GM12878 (cell line): ENCODE results near the gene POLA2. TPM values are rescaled to one million over a fixed set of nuclear protein-coding genes. Genes with fewer than 3 reads are reported as not detected.

Experiments
- ATAC-seq: fragments of 200-7000 bp; cut with Tn5 transposase; 3 replicates; pipeline ENCODE4 v1.9.1; 2020; ENCODE audit warnings: mild to moderate bottlenecking, moderate library complexity
- BruUV-seq: library from RNA; stranded (reverse); fragments of 400-500 nt; replicated peaks from 2 replicates; lab custom pipeline; 2021; lab: Mats Ljungman, UMichigan
- CTCF ChIA-PET: fragments of 300-600 bp; sonication (Branson Sonifier 250); formaldehyde crosslinking; extraction: SDS; loops from one replicate; lab custom pipeline; 2021; ENCODE audit warnings: inconsistent platforms; lab: Yijun Ruan, JAX
- POLR2A ChIA-PET: fragments of 350-600 bp; formaldehyde crosslinking; extraction: SDS; loops from one replicate; lab custom pipeline; 2021; ENCODE audit warnings: inconsistent platforms; lab: Charles Lee
- RAD21 ChIA-PET: fragments of 300-600 bp; sonication (Branson Sonifier 250); formaldehyde crosslinking; loops from one replicate; lab custom pipeline; 2023; ENCODE audit warnings: antibody characterized with exemption; ENCODE audit not compliant: unreplicated experiment; lab: Charles Lee
- SMC1A ChIA-PET: fragments of 300-600 bp; sonication (Branson Sonifier 250); formaldehyde crosslinking; loops from one replicate; lab custom pipeline; 2023; ENCODE audit not compliant: unreplicated experiment, uncharacterized antibody; lab: Charles Lee
- DNase-seq: peaks from one replicate; pipeline ENCODE4 v3.0.0-alpha.2; 2011; ENCODE audit warnings: low read depth, low spot score
- FAIRE-seq: peaks from 3 replicates; lab custom pipeline; 2011; peaks lifted over from hg19 to GRCh38; lab: Jason Lieb, UNC
- H2AFZ ChIP-seq: 2 replicates; pipeline ENCODE4 v1.6.0; 2011; ENCODE audit warnings: low read depth, low read length, control low read depth; ENCODE audit not compliant: control insufficient read depth
- H3K27ac ChIP-seq: 2 replicates; pipeline ENCODE4 v1.5.1; 2011; ENCODE audit warnings: control low read depth; ENCODE audit not compliant: control insufficient read depth, insufficient read depth
- H3K27me3 ChIP-seq, 2 experiments: replicated peaks in 1 of 2; 2 replicates each; pipeline versions ENCODE4 v1.6.0 to v1.6.1; 2011; ENCODE audit warnings: low read length in 1 of 2; ENCODE audit not compliant: control insufficient read depth in 2 of 2, insufficient read depth in 2 of 2
- H3K36me3 ChIP-seq, 2 experiments: 2 replicates each; pipeline ENCODE4 v1.5.1; 2011; ENCODE audit warnings: low read length in 1 of 2; ENCODE audit not compliant: control insufficient read depth in 2 of 2, insufficient read depth in 2 of 2
- H3K4me1 ChIP-seq: 2 replicates; pipeline ENCODE4 v1.6.1; 2011; ENCODE audit warnings: mild to moderate bottlenecking, low read length, moderate library complexity, mixed read lengths; ENCODE audit not compliant: control insufficient read depth, insufficient read depth
- H3K4me2 ChIP-seq: 2 replicates; pipeline ENCODE4 v1.6.0; 2011; ENCODE audit warnings: control low read depth; ENCODE audit not compliant: control insufficient read depth, insufficient read depth
- H3K4me3 ChIP-seq: fragments of 200-600 bp; sonication (generic); 2 replicates; pipeline ENCODE4 v1.5.1; 2016
- H3K79me2 ChIP-seq: 2 replicates; pipeline ENCODE4 v1.6.0; 2011; ENCODE audit warnings: low read length; ENCODE audit not compliant: control insufficient read depth, insufficient read depth
- H3K9ac ChIP-seq: 2 replicates; pipeline ENCODE4 v1.8.0; 2011; ENCODE audit warnings: low read length, control low read depth, mixed read lengths; ENCODE audit not compliant: control insufficient read depth, insufficient read depth
- H3K9me3 ChIP-seq: replicated peaks from 3 replicates; pipeline ENCODE4 v1.5.1; 2011; ENCODE audit warnings: mild to moderate bottlenecking, low read length; ENCODE audit not compliant: control insufficient read depth, insufficient read depth
- H4K20me1 ChIP-seq: 2 replicates; pipeline ENCODE4 v1.6.0; 2011; ENCODE audit not compliant: control insufficient read depth, insufficient read depth
- CHD2 ChIP-seq: IDR thresholded peaks from 2 replicates; pipeline ENCODE4 v1.6.1; 2011; ENCODE audit warnings: low read depth, low read length, improper control_type of control experiment, borderline replicate concordance
- EP300 ChIP-seq, 2 experiments: fragments of 150-350 bp in 1 of 2; IDR thresholded peaks; 2 replicates each; pipeline ENCODE4 v1.6.1; 2011 to 2012; ENCODE audit warnings: low read depth in 2 of 2, low read length in 2 of 2, borderline replicate concordance in 1 of 2, improper control_type of control experiment in 1 of 2, inconsistent platforms in 1 of 2; ENCODE audit not compliant: control insufficient read depth in 1 of 2
- FOS ChIP-seq: IDR thresholded peaks from 3 replicates; pipeline ENCODE4 v1.6.1; 2011; ENCODE audit warnings: borderline replicate concordance; ENCODE audit not compliant: insufficient read length; ENCODE audit errors: extremely low read depth
- IKZF1 ChIP-seq: fragments of 450-650 bp; conservative IDR thresholded peaks from 2 replicates; pipeline ENCODE4 v1.6.1; 2017; ENCODE audit warnings: antibody characterized with exemption, mild to moderate bottlenecking
- JUNB ChIP-seq: IDR thresholded peaks from 2 replicates; pipeline ENCODE4 v1.6.1; 2016; ENCODE audit warnings: antibody characterized with exemption, mild to moderate bottlenecking
- MEF2B ChIP-seq: fragments of 450-650 bp; IDR thresholded peaks from 2 replicates; pipeline ENCODE4 v1.6.1; 2018; ENCODE audit warnings: mild to moderate bottlenecking, moderate library complexity; ENCODE audit not compliant: partially characterized antibody, poor library complexity, severe bottlenecking
- PML ChIP-seq: IDR thresholded peaks from 2 replicates; pipeline ENCODE4 v1.6.1; 2012; ENCODE audit warnings: low read length, inconsistent platforms
- RUNX3 ChIP-seq: IDR thresholded peaks from 2 replicates; pipeline ENCODE4 v1.6.1; 2012; ENCODE audit warnings: low read length, inconsistent platforms
- ZNF384 ChIP-seq: IDR thresholded peaks from 2 replicates; pipeline ENCODE4 v1.6.1; 2012; ENCODE audit warnings: low read depth, mild to moderate bottlenecking, low read length, improper control_type of control experiment, borderline replicate concordance
- WGBS: methylation state at CpG from one replicate; pipeline ENCODE4 v1.1.6; 2016; ENCODE audit warnings: low lambda C conversion rate; ENCODE audit not compliant: insufficient replicate concordance, insufficient coverage; ENCODE audit errors: missing lambda C conversion rate; 5-methylcytosine and 5-hydroxymethylcytosine counted together
- in situ Hi-C: fragments of 300-500 bp; cut with MboI; formaldehyde crosslinking; loops from 9 replicates; pipeline ENCODE4 v1.14.3; 2018; ENCODE audit warnings: mixed read lengths
- intact Hi-C: fragments of 100-400 bp; cut with micrococcal nuclease; formaldehyde crosslinking; loops from one replicate; pipeline ENCODE4 v1.14.2; 2022; ENCODE audit not compliant: unreplicated experiment
- polyA plus RNA-seq, 11 experiments: library from polyadenylated mRNA; depleted of rRNA in 4 of 11; unstranded in 6 of 11; stranded (reverse) in 5 of 11; fragments of >200 nt; fragmentation: Nextera tagmentation in 4 of 11; fragmentation: Illumina TruSeq in 1 of 11; extraction: Ambion mirVana in 4 of 11; extraction: Trizol in 1 of 11; gene quantifications; 1 replicate in 1 of 11; 2 replicates in 10 of 11; pipeline versions ENCODE4 v1.2.1 to v1.2.3, GENCODE V29; 2011 to 2016; ENCODE audit warnings: inconsistent platforms in 2 of 11, missing spikeins in 2 of 11, low read depth in 1 of 11
- total RNA-seq, 4 experiments: library from RNA; depleted of rRNA in 3 of 4; stranded (reverse); fragments of >200 nt in 3 of 4; fragmentation: Illumina TruSeq in 1 of 4; extraction: Trizol in 1 of 4; gene quantifications; 2 replicates each; pipeline versions ENCODE4 v1.2.1 to v1.2.3, GENCODE V29; 2013 to 2021
- TF ChIP-seq, protein P1 (sequence below): fragments of 450-650 bp; IDR thresholded peaks from 2 replicates; pipeline ENCODE4 v1.6.1; 2017; ENCODE audit warnings: antibody characterized with exemption, mild to moderate bottlenecking, moderate library complexity
- TF ChIP-seq, protein P2 (sequence below): IDR thresholded peaks from 2 replicates; pipeline ENCODE4 v1.6.1; 2012; ENCODE audit warnings: low read depth, low read length, improper control_type of control experiment
- TF ChIP-seq, protein P3 (sequence below): fragments of 150-350 bp; IDR thresholded peaks from 2 replicates; pipeline ENCODE4 v1.6.1; 2016; ENCODE audit warnings: low read depth, low read length

Gene POLA2
- total and polyA plus RNA-seq, 10 of the 15 experiments (the other 5 are each of a cell fraction or from before 2014, with no cell fraction given), result 4.2 to 121 (median 56.2) TPM

DNA sequence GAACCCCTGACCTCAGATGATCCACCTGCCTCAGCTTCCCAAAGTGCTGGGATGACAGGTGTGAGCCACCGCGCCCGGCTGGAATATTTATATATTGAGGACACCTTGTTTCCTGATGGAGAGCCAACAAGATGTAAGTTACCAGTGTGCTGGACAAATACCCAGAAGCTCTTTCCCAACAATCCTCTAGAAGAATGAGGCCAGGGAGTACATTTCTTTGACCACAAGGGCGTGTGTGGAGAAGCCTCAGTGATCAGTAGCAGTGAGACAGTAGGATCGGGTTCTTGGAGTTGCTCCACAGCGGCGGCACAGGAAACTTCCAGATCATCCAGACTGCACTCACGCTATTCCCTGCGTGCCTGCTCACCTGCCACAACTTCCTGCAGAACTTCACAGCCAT, 10.3 kb upstream of the POLA2 start (continued):
- TF ChIP-seq, protein P1, sequence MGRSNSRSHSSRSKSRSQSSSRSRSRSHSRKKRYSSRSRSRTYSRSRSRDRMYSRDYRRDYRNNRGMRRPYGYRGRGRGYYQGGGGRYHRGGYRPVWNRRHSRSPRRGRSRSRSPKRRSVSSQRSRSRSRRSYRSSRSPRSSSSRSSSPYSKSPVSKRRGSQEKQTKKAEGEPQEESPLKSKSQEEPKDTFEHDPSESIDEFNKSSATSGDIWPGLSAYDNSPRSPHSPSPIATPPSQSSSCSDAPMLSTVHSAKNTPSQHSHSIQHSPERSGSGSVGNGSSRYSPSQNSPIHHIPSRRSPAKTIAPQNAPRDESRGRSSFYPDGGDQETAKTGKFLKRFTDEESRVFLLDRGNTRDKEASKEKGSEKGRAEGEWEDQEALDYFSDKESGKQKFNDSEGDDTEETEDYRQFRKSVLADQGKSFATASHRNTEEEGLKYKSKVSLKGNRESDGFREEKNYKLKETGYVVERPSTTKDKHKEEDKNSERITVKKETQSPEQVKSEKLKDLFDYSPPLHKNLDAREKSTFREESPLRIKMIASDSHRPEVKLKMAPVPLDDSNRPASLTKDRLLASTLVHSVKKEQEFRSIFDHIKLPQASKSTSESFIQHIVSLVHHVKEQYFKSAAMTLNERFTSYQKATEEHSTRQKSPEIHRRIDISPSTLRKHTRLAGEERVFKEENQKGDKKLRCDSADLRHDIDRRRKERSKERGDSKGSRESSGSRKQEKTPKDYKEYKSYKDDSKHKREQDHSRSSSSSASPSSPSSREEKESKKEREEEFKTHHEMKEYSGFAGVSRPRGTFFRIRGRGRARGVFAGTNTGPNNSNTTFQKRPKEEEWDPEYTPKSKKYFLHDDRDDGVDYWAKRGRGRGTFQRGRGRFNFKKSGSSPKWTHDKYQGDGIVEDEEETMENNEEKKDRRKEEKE, result no peak
- no peak for TF ChIP-seq IKZF1
- TF ChIP-seq CHD2, result no peak
- no peak for TF ChIP-seq JUNB
- no peak for TF ChIP-seq EP300 (IDR thresholded peaks at IDR 0.05; ENCODE audit: borderline replicate concordance in 1 of 2, control insufficient read depth in 1 of 2, low read depth in 2 of 2, low read length in 2 of 2)
- TF ChIP-seq, protein P2, sequence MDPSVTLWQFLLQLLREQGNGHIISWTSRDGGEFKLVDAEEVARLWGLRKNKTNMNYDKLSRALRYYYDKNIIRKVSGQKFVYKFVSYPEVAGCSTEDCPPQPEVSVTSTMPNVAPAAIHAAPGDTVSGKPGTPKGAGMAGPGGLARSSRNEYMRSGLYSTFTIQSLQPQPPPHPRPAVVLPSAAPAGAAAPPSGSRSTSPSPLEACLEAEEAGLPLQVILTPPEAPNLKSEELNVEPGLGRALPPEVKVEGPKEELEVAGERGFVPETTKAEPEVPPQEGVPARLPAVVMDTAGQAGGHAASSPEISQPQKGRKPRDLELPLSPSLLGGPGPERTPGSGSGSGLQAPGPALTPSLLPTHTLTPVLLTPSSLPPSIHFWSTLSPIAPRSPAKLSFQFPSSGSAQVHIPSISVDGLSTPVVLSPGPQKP, result no peak

DNA sequence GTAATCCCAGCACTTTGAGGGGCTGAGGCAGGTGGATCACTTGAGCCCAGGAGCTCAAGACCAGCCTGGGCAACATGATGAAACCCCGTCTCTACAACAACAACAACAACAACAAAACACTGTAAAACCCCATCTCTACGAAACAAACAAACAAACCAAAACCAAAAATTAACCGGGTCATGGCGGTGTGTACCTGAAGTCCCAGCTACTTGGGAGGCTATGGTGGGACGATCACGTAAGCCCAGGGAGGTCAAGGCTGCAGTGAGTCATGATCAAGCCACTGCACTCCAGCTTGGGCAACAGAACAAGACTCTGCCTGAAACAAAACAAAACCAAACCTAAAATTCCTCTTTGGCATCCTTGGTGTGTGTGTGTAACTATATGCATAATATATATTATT, 7.0 kb upstream of the POLA2 start:
- Histone ChIP-seq H3K9ac (no peak overlapping the region), H3K27ac (no peak overlapping the region), H3K4me3 (no peak overlapping the region), H3K79me2 (no peaks in the 10 kb centered on the region), H3K27me3 (no peaks in the 10 kb centered on the region), H3K36me3 (no peaks in the 10 kb centered on the region), H3K4me1 (no peaks in the 10 kb centered on the region), H3K9me3 (no peaks in the 10 kb centered on the region), H2AFZ (no peak overlapping the region), H4K20me1 (no peaks in the 10 kb centered on the region), H3K4me2 (no peak overlapping the region)
- no TSS peak for BruUV-seq
- POLR2A ChIA-PET, result no interaction called here
- CTCF ChIA-PET, result interaction anchor here (0.6 to 2.4 kb wide), 8 partner anchors 21 to 406 kb away, joined by 3 to 6 read pairs (median 4); partner anchors contain the start of gene CDC42EP2
- in situ Hi-C loops (no loop called here), intact Hi-C loops (loop anchor here (10.0 kb wide), 4 partner anchors 50 to 410 kb away; partner anchors contain the start of genes ARL2, CDC42BPG and SYVN1)
- DNase-seq, result no peak
- FAIRE-seq, result no peak
- RAD21 ChIA-PET, result no interaction called here
- SMC1A ChIA-PET, result no interaction called here
- no peak for ATAC-seq
- 48% methylated on average over 6 of the region's 6 CpGs for WGBS
- no peak for TF ChIP-seq MEF2B
- no peak for TF ChIP-seq PML
- TF ChIP-seq ZNF384, result no peak
- TF ChIP-seq, protein P3, sequence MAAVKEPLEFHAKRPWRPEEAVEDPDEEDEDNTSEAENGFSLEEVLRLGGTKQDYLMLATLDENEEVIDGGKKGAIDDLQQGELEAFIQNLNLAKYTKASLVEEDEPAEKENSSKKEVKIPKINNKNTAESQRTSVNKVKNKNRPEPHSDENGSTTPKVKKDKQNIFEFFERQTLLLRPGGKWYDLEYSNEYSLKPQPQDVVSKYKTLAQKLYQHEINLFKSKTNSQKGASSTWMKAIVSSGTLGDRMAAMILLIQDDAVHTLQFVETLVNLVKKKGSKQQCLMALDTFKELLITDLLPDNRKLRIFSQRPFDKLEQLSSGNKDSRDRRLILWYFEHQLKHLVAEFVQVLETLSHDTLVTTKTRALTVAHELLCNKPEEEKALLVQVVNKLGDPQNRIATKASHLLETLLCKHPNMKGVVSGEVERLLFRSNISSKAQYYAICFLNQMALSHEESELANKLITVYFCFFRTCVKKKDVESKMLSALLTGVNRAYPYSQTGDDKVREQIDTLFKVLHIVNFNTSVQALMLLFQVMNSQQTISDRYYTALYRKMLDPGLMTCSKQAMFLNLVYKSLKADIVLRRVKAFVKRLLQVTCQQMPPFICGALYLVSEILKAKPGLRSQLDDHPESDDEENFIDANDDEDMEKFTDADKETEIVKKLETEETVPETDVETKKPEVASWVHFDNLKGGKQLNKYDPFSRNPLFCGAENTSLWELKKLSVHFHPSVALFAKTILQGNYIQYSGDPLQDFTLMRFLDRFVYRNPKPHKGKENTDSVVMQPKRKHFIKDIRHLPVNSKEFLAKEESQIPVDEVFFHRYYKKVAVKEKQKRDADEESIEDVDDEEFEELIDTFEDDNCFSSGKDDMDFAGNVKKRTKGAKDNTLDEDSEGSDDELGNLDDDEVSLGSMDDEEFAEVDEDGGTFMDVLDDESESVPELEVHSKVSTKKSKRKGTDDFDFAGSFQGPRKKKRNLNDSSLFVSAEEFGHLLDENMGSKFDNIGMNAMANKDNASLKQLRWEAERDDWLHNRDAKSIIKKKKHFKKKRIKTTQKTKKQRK, result no peak
- no peak for TF ChIP-seq FOS
- TF ChIP-seq RUNX3, result no peak
